GM12873 (cell line): ENCODE measurements around the gene GNRHR.

ENCODE experiments used
- CTCF ChIP-seq: IDR thresholded peaks from 2 replicates; pipeline ENCODE4 v1.5.1; 2012; ENCODE audit warnings: low read depth, mild to moderate bottlenecking, moderate library complexity, low read length, control low read depth; ENCODE audit not compliant: insufficient read depth; ENCODE audit errors: missing control alignments

The GNRHR gene

GRCh38 chr4:67770422-67770821, 16.2 kb upstream of the GNRHR start:
- no peak for TF ChIP-seq CTCF

GRCh38 chr4:67765928-67766327, 11.7 kb upstream of the GNRHR start:
- no peak for TF ChIP-seq CTCF

GRCh38 chr4:67765401-67765800, 11.2 kb upstream of the GNRHR start:
- TF ChIP-seq CTCF: no peak

- TF ChIP-seq CTCF: no peak
These were observed 10.0 kb upstream of the GNRHR start for GRCh38 chr4:67764183-67764582.

- TF ChIP-seq CTCF: no peak
These were observed 7.9 kb upstream of the GNRHR start for GRCh38 chr4:67762086-67762485.

GRCh38 chr4:67755974-67756373, 1.8 kb upstream of the GNRHR start:
- TF ChIP-seq CTCF: no peak

GRCh38 chr4:67751260-67751659, 2.9 kb downstream of the GNRHR start:
- no peak for TF ChIP-seq CTCF

GRCh38 chr4:67750691-67751090, 3.5 kb downstream of the GNRHR start:
- TF ChIP-seq CTCF: no peak
